Measurements from ENCODE around the gene AK8.
A peak's percentile ranks its signal among the peaks of the same experiment; 100 is the strongest.
"Not testable (repeated sequence)": the region's sequence is repeated elsewhere in the genome, so short reads cannot be mapped to it uniquely, and the experiment has no call there.

The AK8 gene

GRCh38 chr9:132742821-132743311, 135.2 kb downstream of the AK8 start:
- no peak for DNase-seq (ENCODE audit: low read depth)

DNA sequence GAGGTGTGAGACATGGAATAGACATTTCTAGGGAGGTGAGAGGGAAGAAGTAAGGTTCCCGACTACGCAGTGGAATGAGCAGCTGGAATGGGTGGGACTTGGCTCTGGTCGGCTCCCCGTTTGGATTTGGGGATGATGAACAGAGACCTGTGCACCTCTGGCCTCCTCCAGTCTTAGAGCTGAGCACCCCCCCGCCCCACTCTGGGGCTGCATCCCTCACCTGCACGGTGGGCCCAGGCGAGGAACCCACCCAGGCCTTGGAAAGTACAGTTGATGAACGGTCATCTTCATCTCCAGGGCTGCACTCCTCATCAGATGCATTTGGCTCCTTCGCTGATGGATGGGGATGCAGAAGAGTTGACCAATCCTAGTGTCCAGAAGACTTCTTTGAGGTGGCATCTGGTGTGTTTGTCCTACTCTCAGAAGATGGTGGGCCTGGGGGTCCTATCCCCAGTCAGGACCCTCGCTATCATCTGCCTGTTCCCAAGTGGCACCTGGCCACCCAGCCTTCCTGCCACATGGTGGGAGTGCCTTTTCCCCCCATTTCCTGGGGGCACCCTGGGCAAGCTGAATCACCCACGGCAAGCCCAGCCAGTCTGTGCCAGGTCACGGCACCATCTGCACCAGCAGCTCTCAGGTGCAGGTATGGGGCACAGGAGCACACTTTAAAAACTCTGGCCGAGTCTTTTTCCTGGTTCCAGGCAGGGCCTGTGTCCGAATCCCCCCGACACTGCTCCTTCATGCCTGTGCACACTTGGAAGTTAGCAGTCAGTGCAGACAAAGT, 137.4 kb downstream of the AK8 start:
- no peak for DNase-seq (ENCODE audit: low read depth)

DNA sequence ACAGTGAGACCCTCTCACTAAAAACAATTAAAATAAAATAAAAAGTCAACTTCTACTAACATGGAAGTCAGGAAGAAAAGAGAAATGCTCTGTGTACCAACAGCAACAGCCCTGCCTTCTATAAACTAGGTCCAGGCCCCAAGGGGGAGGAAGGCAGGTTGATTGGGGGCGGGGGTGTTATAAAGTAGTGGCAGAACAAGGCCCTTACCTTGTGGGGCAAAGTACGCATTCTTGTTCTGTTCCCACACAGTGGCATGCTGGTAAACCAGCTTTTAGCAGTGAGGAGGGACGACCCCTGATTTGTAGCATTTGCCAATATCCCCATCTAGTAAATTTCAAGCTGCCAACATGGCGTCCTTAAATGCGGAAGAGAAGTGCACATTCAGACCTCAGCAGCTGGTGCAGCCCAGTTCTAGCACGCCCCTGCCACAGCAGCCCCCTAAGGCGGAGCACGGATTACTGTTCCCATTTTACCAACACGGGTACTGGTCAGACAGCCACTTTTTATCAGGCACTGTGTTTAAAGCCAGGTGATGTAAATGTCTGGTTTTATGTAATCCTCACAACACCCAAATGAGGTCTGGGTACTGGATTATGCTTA, 138.3 kb downstream of the AK8 start:
- DNase-seq (ENCODE audit: low read depth), result no peak

GRCh38 chr9:132733260-132733815, 144.7 kb downstream of the AK8 start:
- peak; percentile 50 for DNase-seq (ENCODE audit: low read depth)

DNA sequence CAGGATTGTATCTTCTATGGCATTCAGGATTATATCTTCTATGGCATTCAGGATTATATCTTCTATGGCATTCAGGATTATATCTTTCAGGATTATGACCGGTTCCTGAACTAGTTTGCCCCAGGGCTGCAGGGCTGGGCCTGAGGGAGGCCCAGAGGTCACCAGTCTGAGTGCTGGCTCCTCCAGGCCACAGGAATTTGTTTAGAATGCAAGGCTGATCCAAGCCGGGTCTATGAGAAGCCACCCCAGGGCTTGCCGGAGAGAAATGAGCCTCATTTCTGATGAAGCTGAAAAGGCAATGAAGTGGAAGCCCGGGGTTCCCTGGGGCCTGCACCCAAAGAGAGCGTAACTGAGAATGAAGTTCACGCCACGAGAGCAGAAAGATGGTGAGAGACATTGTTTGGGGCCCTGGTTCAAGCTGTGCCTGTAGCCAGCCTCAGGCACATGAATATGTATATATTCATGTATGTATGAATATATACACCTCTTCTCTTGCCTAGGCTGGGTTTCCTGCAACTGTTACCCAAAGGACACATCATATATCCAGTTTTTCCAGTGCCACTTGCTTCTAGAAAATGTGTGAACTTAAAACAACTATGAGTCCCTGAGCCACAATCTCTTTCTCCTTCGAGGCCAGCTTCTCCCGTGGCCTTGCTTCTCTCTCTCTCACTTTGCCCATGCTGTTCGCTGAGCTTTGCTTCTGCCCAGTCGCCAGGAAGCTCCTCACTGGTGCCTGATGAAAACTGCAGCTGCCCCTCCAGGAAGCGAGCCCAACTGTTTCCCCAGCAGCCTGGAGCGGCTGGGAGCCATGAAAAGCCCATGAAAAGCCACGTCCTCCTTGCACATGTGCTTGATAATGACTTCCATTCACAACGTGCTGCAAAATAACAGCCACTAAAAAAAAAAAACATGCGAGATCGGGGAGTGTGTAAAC, 145.5 kb downstream of the AK8 start:
- DNase-seq (ENCODE audit: low read depth), result no peak

GRCh38 chr9:132731230-132731629, 146.9 kb downstream of the AK8 start:
- no peak for DNase-seq (ENCODE audit: low read depth)

DNA sequence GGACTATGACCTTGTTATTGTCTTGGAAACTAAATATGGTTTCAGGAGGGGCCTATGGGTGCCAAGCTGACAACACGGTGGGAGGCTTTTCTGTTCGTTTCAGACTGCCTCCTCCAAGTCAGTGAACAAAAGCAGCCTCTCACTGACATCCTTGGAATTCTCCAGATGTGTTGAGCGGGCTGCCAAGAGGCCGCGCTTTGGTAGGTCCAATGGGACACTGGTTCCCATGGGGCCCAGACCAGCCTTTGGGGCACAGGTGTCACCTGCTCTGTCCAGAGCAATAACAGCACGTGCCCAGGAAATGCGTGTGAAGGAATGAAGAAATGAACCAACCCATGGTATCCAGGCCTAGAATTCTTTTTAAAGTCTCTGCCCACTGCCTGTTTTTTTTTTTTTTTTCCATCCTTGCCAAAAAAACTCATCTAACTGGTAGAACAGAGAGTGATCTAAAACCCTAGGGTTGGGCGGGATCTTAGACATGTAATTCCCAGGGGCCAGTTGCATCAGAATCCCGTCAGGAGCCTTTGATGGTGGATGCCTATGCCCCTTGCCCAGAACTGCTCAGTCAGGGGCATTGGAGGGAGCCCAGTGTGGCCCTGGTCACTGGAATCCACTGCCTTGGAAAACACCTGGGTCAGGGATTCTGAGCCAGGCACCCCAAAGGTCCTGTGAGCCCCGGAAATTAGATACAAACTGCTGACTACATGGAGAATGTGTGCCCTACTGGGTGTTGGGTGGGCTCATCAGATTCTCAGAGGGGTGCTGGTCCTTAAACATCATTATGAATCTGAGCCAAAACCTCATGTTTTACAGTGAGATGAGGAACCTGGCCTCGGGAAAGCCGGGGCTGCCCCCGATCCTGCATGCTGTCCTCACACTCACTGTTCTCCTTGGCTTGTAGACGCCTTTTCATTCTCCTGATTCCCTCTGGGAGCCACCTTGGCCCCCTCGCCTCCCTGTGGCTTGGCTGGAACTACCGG, 147.7 kb downstream of the AK8 start:
- no peak for DNase-seq (ENCODE audit: low read depth)

DNA sequence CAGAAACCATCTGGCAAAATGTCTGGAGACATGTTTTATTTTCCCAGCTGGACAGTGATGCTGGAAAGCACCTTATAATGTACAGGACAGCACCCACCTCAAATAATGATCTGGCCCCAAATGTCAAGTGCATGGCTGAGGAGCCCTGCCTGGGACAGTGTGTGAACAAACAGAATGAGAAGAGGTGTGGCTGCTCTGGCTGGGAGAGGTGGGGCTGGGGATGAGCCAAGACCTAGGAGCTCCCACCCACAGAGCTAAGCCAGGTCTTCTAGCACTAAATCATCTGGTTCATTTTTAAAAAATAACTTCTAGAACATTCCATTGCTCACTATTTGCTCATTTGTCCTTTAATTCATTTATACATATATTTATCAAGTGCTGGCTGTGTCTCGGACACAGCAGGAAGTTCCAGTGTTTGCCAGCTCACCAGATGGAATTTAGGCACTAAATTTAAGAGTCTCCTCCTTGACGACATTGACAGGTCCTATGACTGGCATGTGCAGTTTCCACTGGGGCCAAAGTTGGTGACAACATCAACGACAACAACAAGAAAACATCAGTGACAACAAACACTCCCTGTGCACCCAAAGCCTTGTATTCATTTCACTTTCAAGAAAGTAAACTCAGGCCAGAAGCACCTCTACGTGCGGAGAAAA, 148.7 kb downstream of the AK8 start:
- no peak for DNase-seq (ENCODE audit: low read depth)

GRCh38 chr9:132728497-132728896, 149.6 kb downstream of the AK8 start:
- DNase-seq (ENCODE audit: low read depth), result no peak

- no peak for DNase-seq (ENCODE audit: low read depth)
Observed at GRCh38 chr9:132728071-132728470, 150.0 kb downstream of the AK8 start.

- no peak for DNase-seq (ENCODE audit: low read depth)
Observed at GRCh38 chr9:132726576-132727130, 151.4 kb downstream of the AK8 start.

- DNase-seq (ENCODE audit: low read depth), result no peak
Observed at GRCh38 chr9:132725306-132725705, 152.8 kb downstream of the AK8 start.

DNA sequence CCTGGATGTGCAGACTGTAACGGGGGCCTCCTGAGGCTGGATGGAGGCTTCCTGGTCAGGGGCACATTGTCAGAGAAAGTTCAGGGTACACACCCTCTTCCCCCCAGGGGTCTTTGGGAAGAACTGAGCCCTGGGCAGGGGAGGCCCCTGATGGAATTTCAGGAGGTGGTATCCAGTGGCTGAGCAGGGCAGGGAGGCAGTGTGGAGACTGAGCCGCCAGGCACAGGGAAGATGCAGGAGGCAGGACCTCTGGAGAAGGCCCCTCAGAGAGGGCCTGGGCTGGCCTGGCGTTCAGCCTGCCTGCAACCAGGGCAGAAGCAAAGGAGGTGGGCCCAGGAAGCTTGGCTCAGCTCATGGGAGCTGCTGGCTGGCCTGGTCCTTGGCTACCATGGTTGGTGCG, 154.3 kb downstream of the AK8 start:
- DNase-seq (ENCODE audit: low read depth), result no peak

DNA sequence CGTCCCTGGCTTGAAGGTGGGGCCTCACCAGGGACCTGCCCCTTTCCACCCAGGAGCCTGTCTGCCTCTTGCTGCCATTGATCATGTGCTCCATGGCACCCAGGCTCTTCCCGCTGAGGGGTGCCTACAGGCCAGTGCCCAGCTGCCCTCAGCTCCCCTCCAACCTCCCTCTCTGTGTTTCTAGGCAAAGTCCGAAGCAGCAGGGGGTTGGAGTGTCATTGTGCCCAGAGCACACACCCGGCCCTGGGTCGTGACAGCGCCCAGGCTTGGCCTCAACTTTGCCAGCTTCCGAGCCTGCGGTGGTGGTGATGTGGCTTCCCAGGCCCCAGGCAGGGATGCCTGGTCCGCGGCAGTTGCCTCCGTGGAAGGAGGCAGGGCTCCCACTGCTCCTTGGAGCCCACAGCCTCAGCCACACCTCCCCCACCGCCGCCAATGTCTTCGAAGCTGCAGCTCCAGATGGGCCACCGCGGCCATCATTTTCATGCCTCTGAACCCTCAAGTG, 155.5 kb downstream of the AK8 start:
- DNase-seq (ENCODE audit: low read depth), result no peak

- DNase-seq (ENCODE audit: low read depth), result no peak
Observed at GRCh38 chr9:132721661-132722060, 156.4 kb downstream of the AK8 start.

GRCh38 chr9:132718381-132718928, 159.6 kb downstream of the AK8 start:
- not testable (repeated sequence) for DNase-seq (ENCODE audit: low read depth)

DNA sequence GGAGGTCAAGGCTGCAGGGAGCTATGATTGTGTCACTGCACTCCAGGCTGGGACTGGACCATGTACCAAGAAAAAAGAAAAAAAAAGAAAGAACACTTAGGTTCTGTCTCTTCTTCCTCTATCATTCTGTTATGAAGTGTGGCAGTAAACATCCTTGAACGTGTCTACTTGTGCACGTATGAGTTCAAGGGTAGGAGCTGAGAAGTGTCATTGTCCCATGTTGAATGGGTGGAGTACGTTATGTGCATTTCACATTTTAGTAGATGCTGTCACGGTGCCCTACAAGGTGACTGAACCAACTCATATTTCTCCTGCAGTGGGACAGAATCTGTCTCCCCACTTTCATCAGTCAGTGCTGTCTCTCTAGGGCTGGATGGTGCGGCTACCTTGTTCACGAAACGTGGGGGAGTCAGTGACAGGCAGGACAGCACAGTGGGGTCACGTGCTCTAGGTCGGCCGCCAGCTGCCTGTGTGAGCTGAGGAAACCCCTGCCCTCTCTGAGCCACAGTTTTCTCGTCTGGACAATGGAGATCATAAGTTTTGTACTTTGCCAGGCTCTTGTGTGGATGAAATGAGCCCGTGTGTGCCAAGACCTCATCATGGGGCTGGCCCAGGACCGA, 160.6 kb downstream of the AK8 start:
- DNase-seq (ENCODE audit: low read depth), result no peak

DNA sequence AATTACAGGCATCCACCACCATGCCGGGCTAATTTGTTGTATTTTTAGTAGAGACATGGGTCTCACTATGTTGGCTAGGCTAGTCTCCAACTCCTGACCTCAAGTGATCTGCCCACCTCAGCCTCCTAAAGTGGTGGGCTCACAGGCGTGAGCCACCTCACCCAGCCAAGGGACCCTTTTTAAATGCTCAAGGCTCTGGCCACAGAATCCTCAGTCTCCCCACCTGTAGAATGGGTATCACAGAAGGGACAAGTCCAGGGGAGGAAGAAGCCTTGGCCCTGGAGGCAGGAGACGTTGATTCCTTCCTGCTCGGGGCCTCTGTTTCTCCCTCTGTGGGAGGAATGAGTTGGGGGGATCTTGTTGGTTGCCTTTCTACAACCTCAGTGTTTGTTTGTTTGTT, 162.1 kb downstream of the AK8 start:
- DNase-seq (ENCODE audit: low read depth), result no peak

DNA sequence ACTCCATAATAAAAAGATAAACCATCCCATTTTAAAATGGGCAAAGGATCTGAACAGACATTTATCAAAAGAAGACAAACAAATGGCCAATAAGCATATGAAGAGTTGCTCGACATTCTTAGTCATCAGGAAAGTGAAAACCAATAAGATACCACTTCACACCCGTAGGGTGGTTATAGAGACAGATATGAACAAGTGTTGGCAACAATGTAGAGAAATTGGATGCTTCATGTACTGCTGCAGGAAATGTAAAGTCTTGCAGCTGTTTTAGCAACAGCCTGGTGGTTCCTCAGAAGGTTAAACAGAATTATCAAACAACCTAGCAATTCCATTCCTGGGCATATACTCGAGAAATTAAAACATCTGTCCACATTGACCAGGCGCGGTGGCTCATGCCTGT, 165.3 kb downstream of the AK8 start:
- no peak for DNase-seq (ENCODE audit: low read depth)

Data from fibroblast of gingiva (primary cell).